Placental epithelial cell (primary cell): Measurements from ENCODE around the gene SLC7A1. TPM values are rescaled to one million over a fixed set of nuclear protein-coding genes. Genes with fewer than 3 reads are reported as not detected.

Source experiments
- total RNA-seq: library from RNA; depleted of rRNA; stranded (reverse); fragments of >200 nt; gene quantifications from 2 replicates; pipeline ENCODE4 v1.2.3, GENCODE V29; 2012

SLC7A1 gene
- total RNA-seq, result 6.3 and 39.0 TPM in 2 replicates

DNA sequence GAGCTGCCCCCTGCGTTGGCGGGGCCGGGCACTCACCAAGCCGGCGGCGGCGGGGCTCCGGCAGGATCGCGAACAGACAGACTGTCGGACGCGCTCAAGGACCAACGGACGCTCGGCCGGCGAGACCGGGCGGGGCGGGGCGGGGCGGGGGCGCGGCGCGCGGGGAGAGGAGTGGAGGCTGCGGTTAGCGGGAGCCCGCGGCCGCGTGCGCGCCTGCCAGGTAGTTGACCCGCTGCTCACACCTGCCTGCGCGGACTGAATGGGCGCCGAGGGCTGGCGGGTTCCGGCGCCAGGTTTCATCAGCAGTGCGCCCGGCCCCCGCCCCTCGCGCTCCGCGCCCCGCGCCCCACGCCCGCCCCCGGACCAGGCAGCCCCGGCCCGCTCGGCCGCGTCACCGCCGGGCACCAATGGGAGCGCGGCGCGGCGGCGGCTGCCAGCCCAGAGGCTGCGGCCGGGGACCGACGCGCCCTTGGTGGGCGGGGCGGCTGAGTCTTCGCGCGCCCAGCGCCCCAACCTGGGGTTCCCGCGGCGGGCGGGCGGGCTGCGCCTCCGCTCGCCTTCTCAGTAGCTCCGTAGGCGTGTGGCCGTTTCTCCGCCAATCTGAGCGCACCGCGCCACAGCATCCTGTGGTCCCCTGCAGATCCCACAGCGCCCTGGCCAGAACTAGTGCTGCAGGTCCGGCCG lies at the start of gene SLC7A1:
SLC7A1 (minus strand) TSS at position 309 of the 684 bp plus-strand sequence. CDS start 59,500 bp downstream, outside the sequence.

